OCI-LY7 (cell line): ENCODE data around the gene RBM20.

Experiments
- EZH2phosphoT487 ChIP-seq: fragments of 200-600 bp; sonication (generic); IDR thresholded peaks from 2 replicates; pipeline ENCODE4 v1.6.1; 2018; ENCODE audit warnings: low read depth, borderline replicate concordance, mild to moderate bottlenecking, mixed run types, antibody characterized with exemption, low read length, moderate library complexity, mixed read lengths
- TF ChIP-seq, protein P1 (sequence below): fragments of 200-600 bp; sonication (generic); conservative IDR thresholded peaks from 2 replicates; pipeline ENCODE4 v1.5.1; 2014; ENCODE audit warnings: mild to moderate bottlenecking, antibody characterized with exemption, low read length, moderate library complexity, mixed read lengths

GRCh38 chr10:110643653-110644597, at the start of gene RBM20:
- TF ChIP-seq EZH2phosphoT487 = no peak
- TF ChIP-seq, protein P1, sequence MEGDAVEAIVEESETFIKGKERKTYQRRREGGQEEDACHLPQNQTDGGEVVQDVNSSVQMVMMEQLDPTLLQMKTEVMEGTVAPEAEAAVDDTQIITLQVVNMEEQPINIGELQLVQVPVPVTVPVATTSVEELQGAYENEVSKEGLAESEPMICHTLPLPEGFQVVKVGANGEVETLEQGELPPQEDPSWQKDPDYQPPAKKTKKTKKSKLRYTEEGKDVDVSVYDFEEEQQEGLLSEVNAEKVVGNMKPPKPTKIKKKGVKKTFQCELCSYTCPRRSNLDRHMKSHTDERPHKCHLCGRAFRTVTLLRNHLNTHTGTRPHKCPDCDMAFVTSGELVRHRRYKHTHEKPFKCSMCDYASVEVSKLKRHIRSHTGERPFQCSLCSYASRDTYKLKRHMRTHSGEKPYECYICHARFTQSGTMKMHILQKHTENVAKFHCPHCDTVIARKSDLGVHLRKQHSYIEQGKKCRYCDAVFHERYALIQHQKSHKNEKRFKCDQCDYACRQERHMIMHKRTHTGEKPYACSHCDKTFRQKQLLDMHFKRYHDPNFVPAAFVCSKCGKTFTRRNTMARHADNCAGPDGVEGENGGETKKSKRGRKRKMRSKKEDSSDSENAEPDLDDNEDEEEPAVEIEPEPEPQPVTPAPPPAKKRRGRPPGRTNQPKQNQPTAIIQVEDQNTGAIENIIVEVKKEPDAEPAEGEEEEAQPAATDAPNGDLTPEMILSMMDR = no peak
